ENCODE data around the gene MYO7B.

Gene MYO7B

DNA sequence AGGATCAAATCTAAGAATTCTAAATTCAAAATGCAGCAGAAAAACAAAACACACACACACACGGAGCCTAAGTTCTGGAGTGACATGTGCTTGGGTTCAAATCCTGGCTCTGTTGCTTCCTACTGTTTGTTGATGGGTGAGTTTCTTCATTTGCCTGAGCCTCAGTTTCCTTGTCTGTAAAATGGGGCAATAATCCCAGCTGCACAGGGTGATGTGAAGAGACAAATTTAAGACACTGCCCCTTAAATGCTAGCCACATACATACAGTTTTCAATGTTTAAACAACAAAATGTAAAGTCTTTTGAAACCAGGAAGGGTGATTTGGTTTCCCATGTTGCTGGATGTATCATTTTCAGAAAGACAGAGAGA, 109.5 kb downstream of the MYO7B start:
- Histone ChIP-seq H3K79me2 (ENCODE audit: insufficient read depth, low read length) (peaks cover 21% of the 10 kb centered on the region), H3K36me3 (ENCODE audit: insufficient read depth, low read length) (peaks cover 10% of the 10 kb centered on the region; the same call in 1 of the 2 replicates), H3K4me1 (ENCODE audit: insufficient read depth, low read length) (peaks cover 84% of the 10 kb centered on the region), H3K27me3 (ENCODE audit: insufficient read depth, low read length, poor library complexity) (no peaks in the 10 kb centered on the region), H2AFZ (ENCODE audit: low read depth, low read length) (no peak overlapping the region), H4K20me1 (ENCODE audit: insufficient read depth, low read length) (no peaks in the 10 kb centered on the region), H3K4me3 (ENCODE audit: low read depth in 1 of 2, low read length in 2 of 2) (no peak overlapping the region), H3K27ac (ENCODE audit: low read length) (peak overlapping the region; percentile 2; the same call in 1 of the 2 replicates), H3K9me3 (ENCODE audit: insufficient read depth, low read length, severe bottlenecking) (no peaks in the 10 kb centered on the region), H3K9ac (ENCODE audit: low read depth, low read length) (no peak overlapping the region), H3K4me2 (ENCODE audit: insufficient read depth, low read length) (no peak overlapping the region)
- TF ChIP-seq, protein P1, sequence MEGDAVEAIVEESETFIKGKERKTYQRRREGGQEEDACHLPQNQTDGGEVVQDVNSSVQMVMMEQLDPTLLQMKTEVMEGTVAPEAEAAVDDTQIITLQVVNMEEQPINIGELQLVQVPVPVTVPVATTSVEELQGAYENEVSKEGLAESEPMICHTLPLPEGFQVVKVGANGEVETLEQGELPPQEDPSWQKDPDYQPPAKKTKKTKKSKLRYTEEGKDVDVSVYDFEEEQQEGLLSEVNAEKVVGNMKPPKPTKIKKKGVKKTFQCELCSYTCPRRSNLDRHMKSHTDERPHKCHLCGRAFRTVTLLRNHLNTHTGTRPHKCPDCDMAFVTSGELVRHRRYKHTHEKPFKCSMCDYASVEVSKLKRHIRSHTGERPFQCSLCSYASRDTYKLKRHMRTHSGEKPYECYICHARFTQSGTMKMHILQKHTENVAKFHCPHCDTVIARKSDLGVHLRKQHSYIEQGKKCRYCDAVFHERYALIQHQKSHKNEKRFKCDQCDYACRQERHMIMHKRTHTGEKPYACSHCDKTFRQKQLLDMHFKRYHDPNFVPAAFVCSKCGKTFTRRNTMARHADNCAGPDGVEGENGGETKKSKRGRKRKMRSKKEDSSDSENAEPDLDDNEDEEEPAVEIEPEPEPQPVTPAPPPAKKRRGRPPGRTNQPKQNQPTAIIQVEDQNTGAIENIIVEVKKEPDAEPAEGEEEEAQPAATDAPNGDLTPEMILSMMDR (IDR thresholded peaks at IDR 0.05; ENCODE audit: borderline replicate concordance, extremely low read depth, low read length, poor library complexity, severe bottlenecking), result no peak
- TF ChIP-seq EZH2 (IDR thresholded peaks at IDR 0.05; ENCODE audit: borderline replicate concordance, low read depth, low read length, severe bottlenecking), result no peak
- DNase-seq (no peak), ATAC-seq (ENCODE audit: insufficient read depth, low read depth) (no peak)

DNA sequence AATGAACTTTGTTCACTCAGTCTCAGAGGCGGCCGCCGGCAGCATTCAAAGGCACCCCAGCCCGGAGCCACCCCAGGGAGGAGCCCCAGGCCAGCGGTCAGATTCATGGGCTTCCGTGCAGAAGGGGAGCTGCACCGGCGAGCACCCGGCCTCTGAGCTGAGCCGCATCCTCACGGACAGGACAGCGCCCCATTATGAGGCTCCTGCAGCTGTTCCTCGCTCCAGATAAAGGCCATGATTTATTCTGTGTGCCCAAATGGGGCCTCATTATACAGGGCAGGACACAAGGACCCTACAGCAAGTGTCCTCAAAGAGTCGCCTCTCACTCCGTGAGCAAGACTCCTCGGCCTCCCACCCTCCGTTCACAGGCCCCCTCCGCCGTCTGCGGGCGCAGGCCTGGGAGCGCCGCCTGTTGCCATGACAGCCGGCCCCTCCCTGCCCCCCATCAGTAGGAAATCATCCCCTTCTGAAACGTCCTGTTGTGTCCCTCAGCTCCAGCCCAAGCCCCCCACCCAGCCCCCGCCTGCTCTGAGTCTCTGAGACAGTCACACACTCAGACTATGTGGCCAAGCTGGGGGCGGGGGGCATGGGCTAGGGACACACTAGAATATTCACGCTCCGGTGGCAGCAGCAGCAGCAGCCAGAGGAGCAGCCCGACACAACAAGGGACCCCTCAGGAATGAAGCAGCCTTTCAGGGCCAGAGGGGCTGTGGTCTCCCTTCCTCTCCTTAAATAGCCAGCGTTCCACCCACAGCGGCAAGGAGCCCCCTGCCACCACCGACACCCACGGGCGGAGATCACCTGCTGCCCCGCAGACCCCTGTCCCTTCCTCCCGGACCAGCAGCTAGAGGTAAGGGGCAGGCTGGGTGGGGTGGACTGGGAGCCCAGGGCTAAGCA, 110.2 kb downstream of the MYO7B start, which contains the start of gene GPR17:
Gene GPR17, plus strand, starts transcription at position 759 of the 897 bp plus-strand sequence. CDS start 4,583 bp downstream, outside the sequence.
- Histone ChIP-seq H2AFZ (ENCODE audit: low read depth, low read length) (no peak within 1 kb of the TSS), H3K79me2 (ENCODE audit: insufficient read depth, low read length) (peaks cover 14% of the 10 kb centered on the region), H4K20me1 (ENCODE audit: insufficient read depth, low read length) (no peaks in the 10 kb centered on the region), H3K27me3 (ENCODE audit: insufficient read depth, low read length, poor library complexity) (no peaks in the 10 kb centered on the region), H3K4me3 (ENCODE audit: low read depth in 1 of 2, low read length in 2 of 2) (no peak within 1 kb of the TSS), H3K4me1 (ENCODE audit: insufficient read depth, low read length) (peaks cover 84% of the 10 kb centered on the region), H3K27ac (ENCODE audit: low read length) (peak within 1 kb of the TSS; percentile 71), H3K9me3 (ENCODE audit: insufficient read depth, low read length, severe bottlenecking) (no peaks in the 10 kb centered on the region), H3K4me2 (ENCODE audit: insufficient read depth, low read length) (no peak within 1 kb of the TSS), H3K36me3 (ENCODE audit: insufficient read depth, low read length) (peaks cover 4% of the 10 kb centered on the region; the same call in 1 of the 2 replicates), H3K9ac (ENCODE audit: low read depth, low read length) (peak within 1 kb of the TSS; percentile 32)
- DNase-seq (no peak), ATAC-seq (ENCODE audit: insufficient read depth, low read depth) (no peak)
- TF ChIP-seq, protein P1 (IDR thresholded peaks at IDR 0.05; ENCODE audit: borderline replicate concordance, extremely low read depth, low read length, poor library complexity, severe bottlenecking), result no peak
- TF ChIP-seq EZH2 (IDR thresholded peaks at IDR 0.05; ENCODE audit: borderline replicate concordance, low read depth, low read length, severe bottlenecking), result no peak

DNA sequence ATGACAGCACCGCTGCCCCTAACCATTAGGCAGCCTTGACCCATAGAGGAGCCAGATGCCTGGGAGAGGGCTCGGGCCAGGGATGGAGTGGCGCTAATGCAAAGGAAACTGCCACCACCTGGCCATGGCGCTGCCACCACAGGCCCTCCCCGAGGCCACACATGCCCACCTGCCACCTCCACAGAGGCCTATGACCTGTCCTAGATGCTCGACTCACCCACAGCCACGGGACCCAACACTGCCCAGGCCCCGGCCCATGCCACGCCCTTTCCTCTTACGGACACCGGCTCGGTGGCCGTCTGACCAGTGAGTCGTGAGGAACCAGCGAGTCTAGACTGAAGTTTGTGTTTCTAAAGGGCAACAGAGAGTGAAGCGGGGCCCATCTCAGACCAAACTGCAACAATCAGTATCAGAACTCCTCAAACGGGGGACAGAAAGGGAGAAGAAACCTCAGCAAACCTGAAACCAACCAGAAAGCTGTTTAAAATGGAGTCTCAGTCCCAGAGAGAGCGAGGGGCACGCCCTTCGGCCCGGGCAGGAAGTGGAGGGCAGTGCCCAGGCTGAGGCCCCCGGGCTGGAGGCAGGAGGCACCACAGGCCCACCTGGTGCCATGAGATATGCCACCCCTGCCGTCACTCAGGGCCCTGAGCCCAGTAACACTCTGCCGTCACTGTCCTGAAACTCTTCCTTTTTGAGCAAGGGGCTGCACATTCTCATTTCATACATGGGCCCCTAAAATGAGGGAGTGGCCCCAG, 111.2 kb downstream of the MYO7B start:
- Histone ChIP-seq H3K4me1 (ENCODE audit: insufficient read depth, low read length) (peaks cover 74% of the 10 kb centered on the region), H3K27ac (ENCODE audit: low read length) (peak overlapping the region; percentile 71), H3K4me3 (ENCODE audit: low read depth in 1 of 2, low read length in 2 of 2) (no peak overlapping the region), H3K36me3 (ENCODE audit: insufficient read depth, low read length) (no peaks in the 10 kb centered on the region; the same call in 1 of the 2 replicates), H2AFZ (ENCODE audit: low read depth, low read length) (no peak overlapping the region), H3K9ac (ENCODE audit: low read depth, low read length) (peak overlapping the region; percentile 32), H3K9me3 (ENCODE audit: insufficient read depth, low read length, severe bottlenecking) (no peaks in the 10 kb centered on the region), H3K79me2 (ENCODE audit: insufficient read depth, low read length) (peaks cover 4% of the 10 kb centered on the region), H4K20me1 (ENCODE audit: insufficient read depth, low read length) (no peaks in the 10 kb centered on the region), H3K4me2 (ENCODE audit: insufficient read depth, low read length) (no peak overlapping the region), H3K27me3 (ENCODE audit: insufficient read depth, low read length, poor library complexity) (no peaks in the 10 kb centered on the region)
- no peak for DNase-seq
- ATAC-seq (ENCODE audit: insufficient read depth, low read depth), result no peak
- TF ChIP-seq, protein P1 (IDR thresholded peaks at IDR 0.05; ENCODE audit: borderline replicate concordance, extremely low read depth, low read length, poor library complexity, severe bottlenecking), result no peak
- no peak for TF ChIP-seq EZH2 (IDR thresholded peaks at IDR 0.05; ENCODE audit: borderline replicate concordance, low read depth, low read length, severe bottlenecking)
